ENCODE results near the gene CABCOCO1.

The CABCOCO1 gene

DNA sequence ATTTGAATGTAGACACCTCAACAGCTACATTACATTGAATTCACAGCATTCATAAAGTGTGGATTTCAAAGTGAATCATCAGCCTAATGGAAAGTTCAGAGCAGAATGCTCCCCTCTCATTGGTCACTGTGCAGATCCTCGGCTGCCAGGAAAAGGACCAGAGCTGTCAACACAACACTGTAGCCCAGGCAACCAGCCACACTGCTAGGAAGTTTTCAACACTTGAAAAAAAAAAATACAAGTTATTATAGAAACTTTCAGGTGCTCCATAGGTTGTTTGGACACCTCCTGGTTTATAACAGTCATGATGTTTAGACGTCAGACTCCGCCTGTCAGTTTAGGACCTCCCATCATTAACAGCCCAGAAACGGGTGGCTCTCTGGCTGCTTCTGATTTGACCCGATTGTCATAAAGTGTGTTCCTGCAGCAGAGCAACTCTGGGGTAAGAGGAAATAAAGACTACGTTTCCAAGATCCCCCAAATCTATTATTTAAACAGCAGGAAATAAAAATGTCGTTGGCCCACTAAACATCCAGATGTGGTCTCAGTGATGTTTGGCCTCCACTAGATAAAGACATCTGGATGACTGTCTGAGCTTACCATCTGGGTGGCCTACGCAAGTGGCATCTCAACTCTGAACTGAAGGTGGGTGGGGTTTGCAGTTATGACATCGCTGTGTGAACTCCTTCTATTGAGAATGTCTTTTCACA is 117.4 kb downstream of the CABCOCO1 start:
- Histone ChIP-seq H3K9ac (ENCODE audit: insufficient read length, low read depth) (no peak overlapping the region), H3K36me3 (ENCODE audit: insufficient read depth, insufficient read length, low read length) (no peaks in the 10 kb centered on the region), H3K4me3 (ENCODE audit: insufficient read length, low read depth) (no peak overlapping the region), H3K9me3 (ENCODE audit: insufficient read depth, low read length) (no peaks in the 10 kb centered on the region), H3K4me1 (ENCODE audit: insufficient read depth, insufficient read length) (no peaks in the 10 kb centered on the region), H3K27me3 (ENCODE audit: insufficient read depth, insufficient read length) (no peaks in the 10 kb centered on the region)
- TF ChIP-seq SUZ12 (IDR thresholded peaks at IDR 0.05; ENCODE audit: extremely low read depth, insufficient read depth, insufficient read length) (no peak), YY1 (IDR thresholded peaks at IDR 0.05; ENCODE audit: insufficient read depth, insufficient read length) (no peak), ZNF274 (IDR thresholded peaks at IDR 0.05; ENCODE audit: low read depth, low read length) (no peak)
- no peak for DNase-seq (ENCODE audit: low read depth, low spot score)

DNA sequence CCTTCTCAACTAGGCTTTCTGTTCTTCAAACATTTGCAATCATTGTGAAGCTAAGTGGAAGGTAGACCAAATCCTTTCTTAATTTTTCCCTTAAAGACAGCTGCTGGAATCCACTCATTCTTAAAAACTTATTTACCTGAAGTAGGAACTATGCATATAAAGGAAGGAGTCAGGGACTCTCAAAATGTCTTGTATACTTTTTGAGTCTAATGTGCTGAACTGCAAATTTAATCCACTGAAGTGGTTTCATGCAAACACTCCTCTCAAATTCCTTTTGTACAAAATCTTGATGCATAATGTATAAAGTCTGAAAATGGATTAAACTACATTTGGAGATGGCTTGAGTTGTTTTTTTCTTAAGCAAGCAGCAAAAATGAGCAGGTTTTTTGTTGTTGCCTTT is 118.0 kb downstream of the CABCOCO1 start:
- Histone ChIP-seq H3K27me3 (ENCODE audit: insufficient read depth, insufficient read length) (no peaks in the 10 kb centered on the region), H3K4me3 (ENCODE audit: insufficient read length, low read depth) (no peak overlapping the region), H3K4me1 (ENCODE audit: insufficient read depth, insufficient read length) (no peaks in the 10 kb centered on the region), H3K9me3 (ENCODE audit: insufficient read depth, low read length) (no peaks in the 10 kb centered on the region), H3K9ac (ENCODE audit: insufficient read length, low read depth) (no peak overlapping the region), H3K36me3 (ENCODE audit: insufficient read depth, insufficient read length, low read length) (no peaks in the 10 kb centered on the region)
- no peak for TF ChIP-seq ZNF274 (IDR thresholded peaks at IDR 0.05; ENCODE audit: low read depth, low read length)
- no peak for DNase-seq (ENCODE audit: low read depth, low spot score)

DNA sequence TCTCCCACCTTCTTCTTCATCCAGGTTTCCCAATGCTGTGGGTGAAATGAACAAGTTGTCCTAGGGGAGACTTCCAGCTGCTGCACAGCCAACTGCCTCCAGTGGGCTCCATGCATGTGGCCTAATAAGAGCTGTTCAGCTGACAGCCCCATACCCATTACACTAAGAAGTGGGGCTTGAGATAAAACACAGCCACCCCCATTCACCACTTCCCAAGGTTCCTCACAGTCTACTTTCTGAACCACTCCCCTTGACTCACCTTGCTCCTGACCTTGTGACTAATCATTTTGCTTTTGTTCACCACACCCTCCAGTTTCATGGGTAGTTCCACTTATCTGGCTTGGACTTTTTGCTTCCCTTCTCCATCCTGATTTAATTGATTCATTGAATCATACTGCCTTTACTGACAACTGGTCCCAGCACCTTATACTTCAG is 119.3 kb downstream of the CABCOCO1 start:
- TF ChIP-seq SUZ12 (IDR thresholded peaks at IDR 0.05; ENCODE audit: extremely low read depth, insufficient read depth, insufficient read length) = no peak
- TF ChIP-seq ZNF274 (IDR thresholded peaks at IDR 0.05; ENCODE audit: low read depth, low read length) = no peak
- TF ChIP-seq YY1 (IDR thresholded peaks at IDR 0.05; ENCODE audit: insufficient read depth, insufficient read length) = no peak
- Histone ChIP-seq H3K27me3 (ENCODE audit: insufficient read depth, insufficient read length) (no peaks in the 10 kb centered on the region), H3K4me3 (ENCODE audit: insufficient read length, low read depth) (no peak overlapping the region), H3K4me1 (ENCODE audit: insufficient read depth, insufficient read length) (no peaks in the 10 kb centered on the region), H3K36me3 (ENCODE audit: insufficient read depth, insufficient read length, low read length) (no peaks in the 10 kb centered on the region), H3K9me3 (ENCODE audit: insufficient read depth, low read length) (no peaks in the 10 kb centered on the region), H3K9ac (ENCODE audit: insufficient read length, low read depth) (no peak overlapping the region)
- no peak for DNase-seq (ENCODE audit: low read depth, low spot score)

DNA sequence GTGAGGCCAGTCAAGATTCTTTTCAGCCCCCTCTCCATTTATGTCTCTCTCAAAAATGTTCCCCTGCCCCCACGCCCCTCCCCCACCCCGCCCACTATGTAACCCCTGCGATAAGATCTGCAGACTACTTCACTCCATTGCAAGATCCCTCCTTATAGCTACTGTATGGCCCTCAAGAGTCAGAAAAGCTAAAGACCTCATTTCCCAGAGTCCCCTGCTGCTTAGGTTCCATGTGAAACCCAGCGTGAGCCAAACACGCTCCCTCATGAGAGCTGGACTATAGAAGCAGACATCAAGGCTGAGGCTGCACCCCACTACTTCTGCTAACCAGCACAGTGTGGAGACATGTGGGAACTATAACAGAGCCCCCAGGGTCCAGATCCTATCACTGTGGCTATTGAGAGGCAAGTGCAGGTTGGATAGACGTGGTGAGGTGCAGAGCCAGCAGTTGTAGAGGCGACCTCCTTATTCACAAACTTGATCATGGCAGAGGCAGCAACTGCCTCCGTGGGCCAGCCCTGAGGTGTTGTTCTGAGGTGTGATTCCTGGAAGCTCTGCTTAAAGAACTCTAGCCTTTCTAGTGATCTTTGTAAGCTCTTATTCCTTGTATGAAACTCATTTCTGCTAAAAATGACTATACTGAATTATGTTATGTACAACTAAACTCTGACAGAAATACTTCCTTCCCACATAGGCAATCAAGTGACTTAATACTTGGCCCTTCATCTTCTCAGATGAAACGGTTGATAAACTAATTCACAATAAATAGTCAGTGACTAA is 121.8 kb downstream of the CABCOCO1 start:
- TF ChIP-seq SUZ12 (IDR thresholded peaks at IDR 0.05; ENCODE audit: extremely low read depth, insufficient read depth, insufficient read length) (no peak), YY1 (IDR thresholded peaks at IDR 0.05; ENCODE audit: insufficient read depth, insufficient read length) (no peak), ZNF274 (IDR thresholded peaks at IDR 0.05; ENCODE audit: low read depth, low read length) (no peak)
- H3K4me3 ChIP-seq (ENCODE audit: insufficient read length, low read depth) = no peak overlapping the region
- H3K9me3 ChIP-seq (ENCODE audit: insufficient read depth, low read length) = no peaks in the 10 kb centered on the region

DNA sequence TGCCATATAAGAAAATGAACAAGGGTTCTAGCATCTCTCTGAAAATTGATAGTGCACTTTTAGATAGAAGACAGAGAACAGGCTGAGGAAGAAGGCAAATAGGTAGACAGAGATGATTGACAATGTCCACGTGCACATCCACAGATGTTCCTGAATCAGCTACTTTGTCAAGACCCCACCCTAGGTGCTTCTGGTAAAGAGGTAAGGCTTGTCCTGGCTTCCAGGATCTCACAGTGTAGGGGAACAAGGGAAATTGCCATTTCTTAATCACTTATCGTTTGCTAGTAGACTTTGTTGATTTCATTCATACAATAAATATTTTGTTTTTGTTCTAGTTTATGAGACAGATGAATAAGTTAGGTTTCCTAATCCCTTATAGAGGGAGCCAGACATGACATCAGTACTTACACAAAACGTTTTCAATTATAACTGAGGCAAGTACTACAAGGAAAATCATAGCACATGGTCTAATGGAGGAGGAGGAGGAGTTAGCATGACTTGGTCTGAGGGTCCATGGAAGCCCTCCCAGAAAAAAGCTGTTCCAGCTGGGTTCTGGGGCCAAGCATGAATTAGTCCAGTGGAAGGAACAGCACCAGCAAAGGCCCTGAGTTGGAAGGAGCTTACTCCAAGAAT is 122.9 kb downstream of the CABCOCO1 start:
- Histone ChIP-seq H3K4me1 (ENCODE audit: insufficient read depth, insufficient read length) (no peaks in the 10 kb centered on the region), H3K36me3 (ENCODE audit: insufficient read depth, insufficient read length, low read length) (no peaks in the 10 kb centered on the region), H3K9me3 (ENCODE audit: insufficient read depth, low read length) (no peaks in the 10 kb centered on the region), H3K4me3 (ENCODE audit: insufficient read length, low read depth) (no peak overlapping the region), H3K9ac (ENCODE audit: insufficient read length, low read depth) (no peak overlapping the region), H3K27me3 (ENCODE audit: insufficient read depth, insufficient read length) (no peaks in the 10 kb centered on the region)
- DNase-seq (ENCODE audit: low read depth, low spot score) = no peak
- TF ChIP-seq ZNF274 (IDR thresholded peaks at IDR 0.05; ENCODE audit: low read depth, low read length) (no peak), SUZ12 (IDR thresholded peaks at IDR 0.05; ENCODE audit: extremely low read depth, insufficient read depth, insufficient read length) (no peak), YY1 (IDR thresholded peaks at IDR 0.05; ENCODE audit: insufficient read depth, insufficient read length) (no peak)

More for the DNA sequence above, 121.8 kb downstream of the CABCOCO1 start:
- DNase-seq (ENCODE audit: low read depth, low spot score) = no peak
- H3K4me1 ChIP-seq (ENCODE audit: insufficient read depth, insufficient read length) = no peaks in the 10 kb centered on the region
- H3K27me3 ChIP-seq (ENCODE audit: insufficient read depth, insufficient read length) = no peaks in the 10 kb centered on the region
- no peaks in the 10 kb centered on the region for H3K36me3 ChIP-seq (ENCODE audit: insufficient read depth, insufficient read length, low read length)
- H3K9ac ChIP-seq (ENCODE audit: insufficient read length, low read depth) = no peak overlapping the region

DNA sequence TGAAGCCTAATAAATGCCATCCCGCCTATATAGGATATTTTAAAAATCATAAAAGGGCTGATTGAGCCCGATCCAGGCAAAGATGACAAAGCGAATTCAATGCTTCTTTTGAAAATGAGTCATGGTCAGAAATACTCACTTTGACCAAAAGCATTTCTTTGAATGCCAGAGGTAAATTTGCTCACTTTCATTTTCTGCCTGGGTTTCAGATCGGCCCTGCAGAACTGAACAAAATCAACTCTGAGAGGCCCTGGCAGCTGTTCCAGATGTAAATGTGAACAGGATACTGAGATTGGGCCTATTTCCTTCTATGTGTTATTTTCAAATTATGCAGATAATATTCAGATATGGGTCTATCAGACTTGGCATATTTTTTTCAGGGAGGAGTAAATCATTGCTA is 124.0 kb downstream of the CABCOCO1 start:
- no peak overlapping the region for H3K9ac ChIP-seq (ENCODE audit: insufficient read length, low read depth)
- TF ChIP-seq ZNF274 (IDR thresholded peaks at IDR 0.05; ENCODE audit: low read depth, low read length) (no peak), YY1 (IDR thresholded peaks at IDR 0.05; ENCODE audit: insufficient read depth, insufficient read length) (no peak)
- no peak overlapping the region for H3K4me3 ChIP-seq (ENCODE audit: insufficient read length, low read depth)
- no peak for DNase-seq (ENCODE audit: low read depth, low spot score)
- no peaks in the 10 kb centered on the region for H3K4me1 ChIP-seq (ENCODE audit: insufficient read depth, insufficient read length)
- H3K36me3 ChIP-seq (ENCODE audit: insufficient read depth, insufficient read length, low read length) = no peaks in the 10 kb centered on the region
- H3K27me3 ChIP-seq (ENCODE audit: insufficient read depth, insufficient read length) = no peaks in the 10 kb centered on the region
- H3K9me3 ChIP-seq (ENCODE audit: insufficient read depth, low read length) = no peaks in the 10 kb centered on the region

DNA sequence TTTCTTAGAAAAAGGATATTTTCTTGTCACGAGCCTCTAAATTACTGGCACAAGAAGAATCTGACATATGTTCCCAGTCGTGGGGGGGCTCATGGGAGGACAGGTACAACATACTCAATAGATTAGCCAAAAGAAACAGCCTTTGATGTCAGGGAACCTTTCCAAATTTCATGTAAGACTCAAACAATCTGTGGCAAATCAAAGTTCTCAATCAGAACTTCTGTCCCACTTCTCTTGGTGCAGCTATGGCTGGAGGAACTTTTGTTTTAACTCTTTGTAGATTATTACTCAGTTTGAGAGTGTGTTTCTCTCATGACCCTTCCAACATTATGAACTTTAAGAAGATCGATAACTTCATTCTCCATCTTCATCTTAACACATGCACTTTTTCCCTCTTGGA is 124.4 kb downstream of the CABCOCO1 start:
- H3K9ac ChIP-seq (ENCODE audit: insufficient read length, low read depth) = no peak overlapping the region
- TF ChIP-seq ZNF274 (IDR thresholded peaks at IDR 0.05; ENCODE audit: low read depth, low read length) (no peak), YY1 (IDR thresholded peaks at IDR 0.05; ENCODE audit: insufficient read depth, insufficient read length) (no peak), SUZ12 (IDR thresholded peaks at IDR 0.05; ENCODE audit: extremely low read depth, insufficient read depth, insufficient read length) (no peak)
- H3K27me3 ChIP-seq (ENCODE audit: insufficient read depth, insufficient read length) = no peaks in the 10 kb centered on the region
- H3K4me3 ChIP-seq (ENCODE audit: insufficient read length, low read depth) = no peak overlapping the region
- H3K9me3 ChIP-seq (ENCODE audit: insufficient read depth, low read length) = no peaks in the 10 kb centered on the region
- DNase-seq (ENCODE audit: low read depth, low spot score) = no peak
- no peaks in the 10 kb centered on the region for H3K4me1 ChIP-seq (ENCODE audit: insufficient read depth, insufficient read length)
- no peaks in the 10 kb centered on the region for H3K36me3 ChIP-seq (ENCODE audit: insufficient read depth, insufficient read length, low read length)

Data from NT2/D1 (cell line).